Chondrocyte (in vitro differentiated cells): ENCODE results near the gene SNRNP27. TPM values are rescaled to one million over a fixed set of nuclear protein-coding genes. Genes with fewer than 3 reads are reported as not detected.

ENCODE experiments used
- DNase-seq: peaks from one replicate; pipeline ENCODE4 v3.0.0; 2021; ENCODE audit warnings: mixed read lengths, low spot score
- H3K27ac Mint-ChIP-seq: one replicate; pipeline ENCODE4 v1.8.0; 2021; ENCODE audit warnings: mild to moderate bottlenecking, moderate library complexity, mixed read lengths; ENCODE audit not compliant: unreplicated experiment
- H3K27me3 Mint-ChIP-seq: 2 replicates; pipeline ENCODE4 v1.8.0; 2021; ENCODE audit warnings: low read depth, mixed read lengths
- H3K36me3 Mint-ChIP-seq: 2 replicates; pipeline ENCODE4 v1.8.0; 2021; ENCODE audit warnings: low read depth, mixed read lengths
- H3K4me1 Mint-ChIP-seq: 2 replicates; pipeline ENCODE4 v1.8.0; 2021; ENCODE audit warnings: low read depth, mild to moderate bottlenecking, mixed read lengths
- H3K4me3 Mint-ChIP-seq: one replicate; pipeline ENCODE4 v1.8.0; 2021; ENCODE audit warnings: mild to moderate bottlenecking, moderate library complexity, mixed read lengths; ENCODE audit not compliant: unreplicated experiment
- H3K9me3 Mint-ChIP-seq: 2 replicates; pipeline ENCODE4 v1.8.0; 2021; ENCODE audit warnings: low read depth, mixed read lengths
- CTCF ChIP-seq: fragments of 200-600 bp; sonication (generic); IDR thresholded peaks from 2 replicates; pipeline ENCODE4 v1.5.0; 2021; ENCODE audit warnings: antibody characterized with exemption, mild to moderate bottlenecking, moderate library complexity
- total RNA-seq: library from RNA; stranded (reverse); gene quantifications from 3 replicates; pipeline ENCODE4 v1.2.1, GENCODE V29; 2021

SNRNP27 gene
- total RNA-seq, 1 donor from 2014 or later = 48.6 TPM

- Mint-ChIP-seq H3K9me3 (no peaks in the 10 kb centered on the region), H3K27me3 (no peaks in the 10 kb centered on the region), H3K36me3 (peaks cover 15% of the 10 kb centered on the region), H3K27ac (no peak overlapping the region), H3K4me3 (no peak overlapping the region), H3K4me1 (peaks cover 22% of the 10 kb centered on the region)
- DNase-seq = no peak
- no peak for TF ChIP-seq CTCF
Observed at GRCh38 chr2:69907216-69907615, 13.5 kb downstream of the SNRNP27 start.

GRCh38 chr2:69911985-69912563, 18.3 kb downstream of the SNRNP27 start:
- H3K27ac Mint-ChIP-seq = peak overlapping the region; percentile 72
- H3K9me3 Mint-ChIP-seq = no peaks in the 10 kb centered on the region
- H3K27me3 Mint-ChIP-seq = no peaks in the 10 kb centered on the region
- DNase-seq = no peak
- peak; percentile 95 for TF ChIP-seq CTCF
- no peak overlapping the region for H3K4me3 Mint-ChIP-seq
- peaks cover 5% of the 10 kb centered on the region for H3K36me3 Mint-ChIP-seq
- peaks cover 41% of the 10 kb centered on the region for H3K4me1 Mint-ChIP-seq

GRCh38 chr2:69914164-69914949, 20.6 kb downstream of the SNRNP27 start:
- Mint-ChIP-seq H3K4me1 (peaks cover 46% of the 10 kb centered on the region), H3K27ac (peak overlapping the region; percentile 93), H3K9me3 (no peaks in the 10 kb centered on the region), H3K36me3 (peaks cover 3% of the 10 kb centered on the region), H3K4me3 (peak overlapping the region; percentile 78), H3K27me3 (no peaks in the 10 kb centered on the region)
- TF ChIP-seq CTCF = peak; percentile 59
- DNase-seq = peak; percentile 100

- Mint-ChIP-seq H3K9me3 (no peaks in the 10 kb centered on the region), H3K4me1 (peaks cover 37% of the 10 kb centered on the region), H3K36me3 (peaks cover 3% of the 10 kb centered on the region), H3K27ac (peak within 1 kb of the TSS; percentile 93), H3K27me3 (no peaks in the 10 kb centered on the region), H3K4me3 (peak within 1 kb of the TSS; percentile 78)
- TF ChIP-seq CTCF = peak; percentile 18
- peak; percentile 91 for DNase-seq
Observed at GRCh38 chr2:69914950-69915945, 21.5 kb downstream of the SNRNP27 start, which contains the start of gene MXD1. MXD1 (plus strand) TSS chr2:69915109; CDS start chr2:69915331, 222 bp downstream.

GRCh38 chr2:69916106-69916505, 22.4 kb downstream of the SNRNP27 start:
- Mint-ChIP-seq H3K4me1 (peaks cover 35% of the 10 kb centered on the region), H3K9me3 (no peaks in the 10 kb centered on the region), H3K36me3 (peaks cover 4% of the 10 kb centered on the region), H3K27ac (peak overlapping the region; percentile 1), H3K27me3 (no peaks in the 10 kb centered on the region), H3K4me3 (peak overlapping the region; percentile 70)
- no peak for DNase-seq
- TF ChIP-seq CTCF = no peak
